Activated T-cell treated with anti-CD3 and anti-CD28 coated beads for 1 hour (primary cell): ENCODE measurements around the gene SPTLC2.
"Not testable (repeated sequence)": the region's sequence is repeated elsewhere in the genome, so short reads cannot be mapped to it uniquely, and the experiment has no call there.

Experiments
- DNase-seq: peaks from one replicate; pipeline ENCODE4 v3.0.0-alpha.2; 2020; ENCODE audit warnings: low read depth

Gene SPTLC2

DNA sequence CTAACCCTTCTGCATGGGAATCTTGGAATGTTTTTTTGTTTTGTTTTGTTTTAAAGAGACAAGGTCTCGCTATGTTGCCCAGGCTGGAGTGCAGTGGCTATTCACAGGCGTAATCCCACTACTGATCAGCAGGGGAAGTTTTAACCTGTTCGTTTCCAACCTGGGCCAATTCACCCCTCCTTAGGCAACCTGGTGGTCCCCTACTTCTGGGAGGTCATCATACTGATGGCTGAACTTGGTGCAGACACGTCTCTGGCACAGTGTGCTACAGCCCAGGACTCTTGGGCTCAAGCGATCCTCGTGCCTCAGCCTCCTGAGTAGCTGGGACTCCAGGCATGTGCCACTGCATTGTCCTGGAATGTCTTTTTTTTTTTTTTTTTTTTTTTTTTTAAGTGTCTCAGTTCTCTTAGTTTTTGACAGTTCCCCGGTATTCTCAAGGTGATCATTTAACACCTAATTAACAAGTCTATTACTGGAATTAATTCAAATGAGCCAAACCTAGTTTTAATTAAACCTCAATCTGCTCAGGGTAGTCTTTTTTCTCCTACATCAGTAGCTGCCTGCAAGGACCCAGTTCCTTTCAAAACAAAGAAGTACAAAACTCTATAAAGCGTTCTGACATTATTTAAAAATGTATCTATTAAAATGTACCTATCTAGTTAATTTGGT, 68.8 kb downstream of the SPTLC2 start:
- no peak for DNase-seq

DNA sequence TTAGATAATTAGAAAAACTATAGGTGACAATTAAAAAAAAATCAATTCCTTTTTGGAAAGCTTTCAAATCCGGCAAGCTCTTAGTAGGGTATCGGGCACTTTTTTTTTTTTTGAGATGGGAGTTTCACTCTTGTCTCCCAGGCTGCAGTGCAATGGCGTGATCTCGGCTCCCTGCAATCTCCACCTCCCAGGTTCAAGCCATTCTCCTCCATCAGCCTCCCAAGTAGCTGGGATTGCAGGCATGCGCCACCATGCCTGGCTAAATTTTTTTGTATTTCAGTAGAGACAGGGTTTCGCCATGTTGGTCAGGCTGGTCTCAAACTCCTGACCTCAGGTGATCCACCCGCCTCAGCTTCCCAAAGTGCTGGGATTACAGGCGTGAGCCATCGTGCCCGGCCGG, 71.3 kb downstream of the SPTLC2 start:
- not testable (repeated sequence) for DNase-seq

GRCh38 chr14:77544571-77544970, 71.9 kb downstream of the SPTLC2 start:
- no peak for DNase-seq

DNA sequence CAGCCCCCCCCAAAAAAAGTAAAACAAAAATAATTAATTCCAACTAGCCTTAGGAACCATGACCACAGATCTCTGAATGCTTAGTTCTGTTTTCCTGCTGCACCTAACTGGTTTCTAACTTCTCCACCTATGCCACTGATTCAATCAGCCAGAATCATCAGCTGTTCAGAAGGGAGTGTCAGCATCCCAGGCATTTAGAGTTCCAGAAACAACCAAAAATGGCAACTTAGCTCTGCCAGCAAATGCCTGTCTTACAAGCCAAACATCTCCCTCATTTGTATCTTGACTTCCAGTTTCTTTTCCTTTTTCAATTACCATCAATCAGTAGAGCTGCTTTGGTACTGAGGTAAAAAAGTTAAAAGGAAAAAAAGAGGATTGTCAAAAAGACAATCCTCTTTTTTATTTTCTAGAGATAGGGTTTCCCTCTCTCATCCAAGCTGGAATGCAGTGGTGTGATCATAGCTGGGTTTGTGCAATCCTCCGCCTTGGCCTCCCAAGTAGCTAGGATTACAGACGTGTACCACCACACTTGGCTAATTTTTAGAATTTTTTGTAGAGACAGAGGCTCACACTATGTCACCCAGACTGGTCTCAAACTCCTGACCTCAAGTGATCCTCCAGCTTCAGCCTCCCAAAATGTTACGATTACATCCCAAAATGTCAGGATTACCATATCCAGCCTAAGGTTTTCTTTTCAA, 72.7 kb downstream of the SPTLC2 start:
- DNase-seq = no peak

DNA sequence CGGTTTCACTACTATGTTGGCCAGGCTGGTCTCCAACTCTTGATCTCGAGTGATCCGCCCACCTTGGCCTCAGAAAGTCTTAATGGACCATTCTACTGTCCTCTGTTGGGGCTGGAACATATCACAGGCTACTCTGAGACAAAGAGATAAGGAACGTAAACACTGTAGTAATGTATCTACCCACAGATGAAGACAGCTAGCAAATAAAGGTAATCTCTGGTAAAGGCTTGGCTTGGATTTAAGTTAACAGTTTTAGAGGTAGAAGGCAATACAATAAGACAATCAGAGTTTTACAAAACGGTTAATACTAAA, 73.2 kb downstream of the SPTLC2 start:
- no peak for DNase-seq

GRCh38 chr14:77542421-77543239, 73.8 kb downstream of the SPTLC2 start:
- DNase-seq = no peak

GRCh38 chr14:77541905-77542304, 74.5 kb downstream of the SPTLC2 start:
- DNase-seq = no peak

- DNase-seq = not testable (repeated sequence)
Measured at GRCh38 chr14:77536951-77537350, 79.5 kb downstream of the SPTLC2 start.

DNA sequence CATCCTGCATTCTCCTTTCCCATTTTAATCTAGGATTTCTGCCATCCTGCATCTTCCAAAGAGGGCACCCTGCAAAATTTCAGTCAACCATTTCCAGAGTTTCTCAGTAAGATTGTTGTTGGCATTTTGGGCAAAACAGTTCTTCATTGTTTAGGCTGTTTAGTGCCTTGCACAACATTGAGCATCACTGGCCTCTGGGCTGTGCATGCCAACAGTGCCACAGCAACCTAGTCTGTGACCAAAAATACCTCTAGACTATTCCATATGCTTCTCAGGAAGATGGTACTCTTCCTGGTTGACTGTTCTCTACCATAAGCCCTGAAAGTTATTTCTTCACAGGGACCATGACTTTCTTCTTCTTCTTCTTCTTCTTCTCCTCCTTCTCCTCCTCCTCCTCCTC, 85.4 kb downstream of the SPTLC2 start:
- no peak for DNase-seq

DNA sequence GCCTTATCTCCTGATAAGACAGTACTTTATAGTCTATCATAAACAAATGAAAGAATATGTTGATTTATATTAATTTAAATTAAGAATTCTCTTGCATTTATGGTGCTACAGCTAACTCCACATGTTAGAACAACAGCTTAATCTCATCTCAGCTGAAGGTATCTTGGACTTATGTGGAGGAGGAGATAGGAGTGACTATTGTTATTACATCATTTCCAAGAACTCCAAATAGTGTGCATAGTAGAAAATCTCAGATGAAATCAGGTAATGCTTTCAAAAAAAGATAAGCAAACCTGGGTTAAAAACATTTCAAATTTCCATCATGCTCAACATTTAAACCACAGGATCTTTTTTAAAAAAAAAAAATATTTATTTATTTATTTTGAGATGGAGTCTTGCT, 86.5 kb downstream of the SPTLC2 start:
- no peak for DNase-seq

DNA sequence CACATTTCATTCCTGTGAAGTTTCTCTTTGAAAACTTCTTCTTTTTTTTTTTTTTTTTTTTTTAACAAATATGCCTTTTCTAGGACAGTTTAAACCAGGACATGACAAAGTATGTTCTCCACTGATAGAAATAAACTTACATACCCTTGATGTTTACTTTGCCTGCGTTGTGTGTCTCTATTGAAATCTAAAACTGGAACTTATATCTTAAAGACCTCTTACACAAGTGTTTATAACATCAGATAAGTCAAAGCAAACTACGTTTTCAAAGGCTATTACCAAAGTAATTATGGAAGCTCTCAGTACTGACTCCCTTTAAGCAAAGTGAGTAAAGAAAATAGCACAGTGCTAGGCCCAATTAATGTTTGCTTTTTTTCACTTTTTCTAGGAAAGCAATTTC, 87.2 kb downstream of the SPTLC2 start:
- no peak for DNase-seq

DNA sequence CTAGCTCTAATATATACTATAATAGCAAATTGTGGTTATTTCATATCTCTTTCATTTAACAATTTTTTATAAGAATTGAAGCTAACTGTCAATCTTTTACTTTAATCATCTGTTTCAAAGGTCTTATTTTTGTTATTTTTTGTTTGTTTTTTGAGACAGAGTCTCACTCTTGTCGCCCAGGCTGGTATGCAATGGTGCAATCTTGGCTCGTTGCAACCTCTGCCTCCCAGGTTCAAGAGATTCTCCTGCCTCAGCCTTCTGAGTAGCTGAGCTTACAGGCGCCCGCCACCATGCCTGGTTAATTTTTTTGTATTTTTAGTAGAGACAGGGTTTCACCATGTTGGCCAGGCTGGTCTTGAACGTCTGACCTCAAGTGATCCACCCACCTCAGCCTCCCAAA, 87.7 kb downstream of the SPTLC2 start:
- DNase-seq = not testable (repeated sequence)

- DNase-seq = no peak
Measured at GRCh38 chr14:77526266-77526665, 90.2 kb downstream of the SPTLC2 start.

DNA sequence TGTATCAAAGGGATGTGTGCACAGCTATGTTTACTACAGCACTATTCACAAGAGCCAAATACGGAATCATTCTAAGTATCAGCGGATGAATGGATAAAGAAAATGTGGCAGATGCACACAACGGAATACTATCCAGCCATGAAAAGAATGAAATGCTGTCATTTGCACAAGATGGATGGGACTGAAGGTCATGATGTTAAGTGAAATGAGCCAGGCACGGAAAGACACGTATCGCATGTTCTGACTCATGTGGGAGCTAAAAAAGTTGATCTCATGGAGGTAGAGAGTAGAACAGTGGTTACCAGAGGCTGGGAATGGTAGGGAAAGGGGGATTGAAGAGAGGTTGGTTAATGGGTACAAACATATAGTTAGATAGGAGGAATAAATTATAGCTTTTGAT, 91.9 kb downstream of the SPTLC2 start:
- DNase-seq = no peak

GRCh38 chr14:77523109-77523508, 93.3 kb downstream of the SPTLC2 start:
- DNase-seq = no peak

GRCh38 chr14:77520555-77520954, 95.9 kb downstream of the SPTLC2 start:
- DNase-seq = no peak

GRCh38 chr14:77516126-77516525, 100.3 kb downstream of the SPTLC2 start:
- DNase-seq = no peak

- no peak for DNase-seq
Measured at GRCh38 chr14:77511486-77512162, 104.8 kb downstream of the SPTLC2 start.

- no peak for DNase-seq
Measured at GRCh38 chr14:77509366-77509765, 107.1 kb downstream of the SPTLC2 start.

DNA sequence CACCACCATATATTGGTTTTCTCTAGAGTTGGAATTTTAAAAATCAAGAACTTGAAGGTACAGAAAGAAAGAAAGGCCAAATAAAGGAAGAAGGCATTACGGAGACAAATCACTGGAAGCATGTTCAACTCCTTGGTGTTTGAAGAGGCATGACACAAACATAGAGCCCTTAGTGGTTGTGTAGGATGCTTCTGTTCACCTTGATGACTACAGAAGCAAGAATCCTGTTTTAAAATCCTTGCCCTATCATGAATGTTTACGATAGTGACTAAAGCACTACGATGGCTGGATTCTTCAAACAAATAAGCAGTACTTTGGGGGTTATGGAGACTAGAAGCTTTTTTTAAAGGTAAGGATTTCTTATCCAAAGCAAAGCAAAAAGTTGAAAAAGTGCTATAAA, 107.6 kb downstream of the SPTLC2 start:
- no peak for DNase-seq

- DNase-seq = no peak
Measured at GRCh38 chr14:77508249-77508648, 108.2 kb downstream of the SPTLC2 start.

GRCh38 chr14:77507762-77508161, 108.7 kb downstream of the SPTLC2 start:
- DNase-seq = no peak

DNA sequence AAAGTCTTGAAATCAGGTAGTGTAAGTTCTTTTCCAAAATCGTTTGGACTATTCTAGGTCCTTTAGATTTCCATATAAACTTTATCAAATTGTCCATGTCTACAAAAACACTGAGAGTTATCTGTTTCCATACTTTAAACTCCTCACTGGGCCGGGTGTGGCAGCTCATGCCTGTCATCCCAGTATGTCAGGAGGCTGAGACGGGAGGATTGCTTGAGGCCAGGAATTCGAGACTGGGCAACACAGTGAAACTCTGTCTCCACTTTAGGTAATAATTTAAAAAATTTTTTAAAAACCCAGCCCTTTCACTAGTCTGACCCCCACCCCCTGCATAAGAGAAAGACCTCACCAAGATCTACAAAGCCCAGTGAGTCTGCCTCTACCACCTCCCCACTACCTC, 111.4 kb downstream of the SPTLC2 start:
- no peak for DNase-seq
